GM12891 (cell line): ENCODE measurements around the gene PGLYRP1.

Experiments
- PAX5 ChIP-seq: IDR thresholded peaks from 2 replicates; pipeline ENCODE4 v1.6.1; 2011; ENCODE audit warnings: low read length, moderate library complexity, mild to moderate bottlenecking; ENCODE audit not compliant: insufficient read depth, severe bottlenecking
- POLR2A ChIP-seq: IDR thresholded peaks from 2 replicates; pipeline ENCODE4 v1.6.1; 2011; ENCODE audit warnings: low read depth, low read length, control low read depth
- POLR2AphosphoS5 ChIP-seq: IDR thresholded peaks from 2 replicates; pipeline ENCODE4 v1.6.1; 2011; ENCODE audit warnings: low read depth, low read length, control low read depth
- POU2F2 ChIP-seq: IDR thresholded peaks from 2 replicates; pipeline ENCODE4 v1.6.1; 2011; ENCODE audit warnings: low read depth, mild to moderate bottlenecking, control low read depth, low read length, moderate library complexity
- SPI1 ChIP-seq: IDR thresholded peaks from 2 replicates; pipeline ENCODE4 v1.6.1; 2011; ENCODE audit warnings: low read depth, low read length, control low read depth
- TAF1 ChIP-seq: IDR thresholded peaks from 2 replicates; pipeline ENCODE4 v1.6.1; 2011; ENCODE audit warnings: low read depth, low read length, control low read depth

GRCh38 chr19:45975306-45976070 is 47.4 kb downstream of the PGLYRP1 start:
- TF ChIP-seq TAF1, result no peak
- TF ChIP-seq POLR2A, result no peak
- no peak for TF ChIP-seq POLR2AphosphoS5
- no peak for TF ChIP-seq SPI1
- TF ChIP-seq POU2F2, result no peak
- TF ChIP-seq PAX5, result no peak
